Stomach (tissue), 9 donors: ENCODE data around the gene PRICKLE1. TPM values are rescaled to one million over a fixed set of nuclear protein-coding genes. Genes with fewer than 3 reads are reported as not detected.
A peak's percentile ranks its signal among the peaks of the same experiment; 100 is the strongest.

ENCODE experiments used
- DNase-seq, 2 donors: peaks; one replicate each; pipeline versions ENCODE4 v3.0.0 to v3.0.0-alpha.2; 2013 to 2019
- H3K27ac ChIP-seq, 5 donors: fragments of 200-600 bp in 4 of 5; sonication (generic) in 4 of 5; one replicate each; pipeline ENCODE4 v1.5.1; 2013 to 2019; ENCODE audit warnings: mild to moderate bottlenecking in 1 of 5, moderate library complexity in 1 of 5
- H3K27me3 ChIP-seq, 3 donors: fragments of 200-600 bp; sonication (generic); one replicate each; pipeline ENCODE4 v1.5.1; 2017 to 2019; ENCODE audit warnings: mixed run types in 1 of 3
- H3K36me3 ChIP-seq, 4 donors: fragments of 200-600 bp; sonication (generic); 1 replicate in 3 of 4; 2 replicates in 1 of 4; pipeline ENCODE4 v1.5.1; 2016 to 2019
- H3K4me1 ChIP-seq, 4 donors: fragments of 200-600 bp; sonication (generic); one replicate each; pipeline ENCODE4 v1.5.1; 2016 to 2019
- H3K4me3 ChIP-seq, 4 donors: fragments of 200-600 bp; sonication (generic) in 3 of 4; one replicate each; pipeline ENCODE4 v1.5.1; 2016 to 2019; ENCODE audit warnings: mild to moderate bottlenecking in 1 of 4
- H3K9me3 ChIP-seq, 4 donors: fragments of 200-600 bp; sonication (generic); one replicate each; pipeline ENCODE4 v1.5.1; 2016 to 2019
- CTCF ChIP-seq, 7 experiments: fragments of 450-650 bp in 4 of 7; fragments of 200-600 bp in 3 of 7; sonication (generic) in 3 of 7; IDR thresholded peaks; one replicate each; pipeline ENCODE4 v1.5.1; 2016 to 2019; ENCODE audit warnings: antibody characterized with exemption in 7 of 7, control low read depth in 2 of 7, mild to moderate bottlenecking in 1 of 7
- EP300 ChIP-seq: sonication (generic); formaldehyde crosslinking; IDR thresholded peaks from one replicate; pipeline ENCODE4 v1.6.1; 2017; ENCODE audit warnings: antibody characterized with exemption
- POLR2A ChIP-seq, 4 donors: fragments of 450-650 bp; IDR thresholded peaks; one replicate each; pipeline ENCODE4 v1.6.1; 2016; ENCODE audit warnings: antibody characterized with exemption in 4 of 4, control low read depth in 2 of 4, mild to moderate bottlenecking in 1 of 4, moderate library complexity in 1 of 4
- POLR2AphosphoS5 ChIP-seq, 3 donors: sonication (generic); formaldehyde crosslinking; IDR thresholded peaks; one replicate each; pipeline ENCODE4 v1.6.1; 2016; ENCODE audit warnings: antibody characterized with exemption in 3 of 3
- WGBS, 5 donors: extraction: QIAGEN DNeasy Blood & Tissue Kit in 3 of 5; methylation state at CpG; one replicate each; pipeline versions ENCODE4 v1.1.5 to v1.1.7; 2013 to 2018; 5-methylcytosine and 5-hydroxymethylcytosine counted together
- intact Hi-C: fragments of 100-400 bp; cut with DNase I; formaldehyde crosslinking; loops from one replicate; pipeline ENCODE4 v1.15.1; 2023; ENCODE audit warnings: low total_unique reads
- polyA plus RNA-seq, 3 donors: library from polyadenylated mRNA; stranded (reverse); fragments of 200-250 nt; gene quantifications; one replicate each; pipeline ENCODE4 v1.2.3, GENCODE V29; 2013
- small RNA-seq, 4 donors: library from RNA; depleted of rRNA; stranded (forward); fragments of <200 nt; gene quantifications; one replicate each; pipeline ENCODE3, GENCODE V24; 2016
- total RNA-seq, 5 donors: library from RNA; depleted of rRNA; stranded (reverse); fragments of >200 nt; gene quantifications; one replicate each; pipeline versions ENCODE4 v1.1.0 to v1.2.3, GENCODE V29; 2014 to 2016
- donor health status: healthy with polysubstance abuse.
- donor health status: Bipolar disorder and iron deficiency.
- donor health status: healthy.

PRICKLE1 gene
- total and polyA plus RNA-seq, 8 donors: 0.80 to 15.1 (median 2.9) TPM

- DNase-seq: no peak
- H3K36me3 ChIP-seq: no peaks in the 10 kb centered on the region
- intact Hi-C loops: no loop called here
- 73 to 94% (median 85%) methylated on average over 2 to 3 of the region's 3 CpGs for WGBS, 5 donors
- H3K27me3 ChIP-seq: no peaks in the 10 kb centered on the region
- no peak for TF ChIP-seq POLR2A (IDR thresholded peaks at IDR 0.05)
- TF ChIP-seq POLR2AphosphoS5 (IDR thresholded peaks at IDR 0.05): no peak
- TF ChIP-seq EP300: no peak
- no peak for TF ChIP-seq CTCF (IDR thresholded peaks at IDR 0.05)
- no peak overlapping the region for H3K4me3 ChIP-seq
- H3K27ac ChIP-seq: no peak overlapping the region
- H3K9me3 ChIP-seq: no peaks in the 10 kb centered on the region
- H3K4me1 ChIP-seq: peaks cover 0 to 12% (median 5%) of the 10 kb centered on the region in 4 donors
These were observed 169.2 kb downstream of the PRICKLE1 start for GRCh38 chr12:42420395-42420794.

- Histone ChIP-seq H3K36me3 (peaks cover 0 to 6% (median 2%) of the 10 kb centered on the region in 4 donors), H3K27me3 (no peaks in the 10 kb centered on the region), H3K27ac (no peak overlapping the region), H3K4me1 (peaks cover 0 to 10% (median 0%) of the 10 kb centered on the region in 4 donors), H3K4me3 (no peak overlapping the region), H3K9me3 (no peaks in the 10 kb centered on the region)
- 11 to 45% (median 38%) methylated on average over 1 of the region's 1 CpG for WGBS, 5 donors
- DNase-seq: peak in 1 of 2 donors; percentile 5
- intact Hi-C loops: no loop called here
- TF ChIP-seq POLR2A (IDR thresholded peaks at IDR 0.05) (no peak), EP300 (no peak)
These were observed 179.2 kb downstream of the PRICKLE1 start for GRCh38 chr12:42410340-42410739.

- H3K4me1 ChIP-seq: peaks cover 0 to 10% (median 0%) of the 10 kb centered on the region in 4 donors
- H3K36me3 ChIP-seq: peaks cover 0 to 9% (median 4%) of the 10 kb centered on the region in 4 donors
- H3K9me3 ChIP-seq: no peaks in the 10 kb centered on the region
- DNase-seq: no peak
- intact Hi-C loops: no loop called here
- no peak for TF ChIP-seq EP300
- TF ChIP-seq POLR2AphosphoS5 (IDR thresholded peaks at IDR 0.05): no peak
- TF ChIP-seq CTCF (IDR thresholded peaks at IDR 0.05): no peak
- no peak for TF ChIP-seq POLR2A (IDR thresholded peaks at IDR 0.05)
- 62 to 74% (median 67%) methylated on average over 2 of the region's 2 CpGs for WGBS, 5 donors
- no peak overlapping the region for H3K4me3 ChIP-seq
- H3K27ac ChIP-seq: no peak overlapping the region
- H3K27me3 ChIP-seq: no peaks in the 10 kb centered on the region
These were observed 180.1 kb downstream of the PRICKLE1 start for GRCh38 chr12:42409471-42409870.

GRCh38 chr12:42407306-42407705 is 182.2 kb downstream of the PRICKLE1 start:
- no peaks in the 10 kb centered on the region for H3K27me3 ChIP-seq
- WGBS, 5 donors: 88 to 97% (median 93%) methylated on average over 1 of the region's 1 CpG
- H3K4me3 ChIP-seq: no peak overlapping the region
- TF ChIP-seq EP300 (no peak), CTCF (IDR thresholded peaks at IDR 0.05) (no peak), POLR2AphosphoS5 (IDR thresholded peaks at IDR 0.05) (no peak), POLR2A (IDR thresholded peaks at IDR 0.05) (no peak)
- H3K9me3 ChIP-seq: no peaks in the 10 kb centered on the region
- H3K27ac ChIP-seq: no peak overlapping the region
- no peak for DNase-seq
- H3K36me3 ChIP-seq: peaks cover under 1 to 13% (median 8%) of the 10 kb centered on the region in 4 donors
- intact Hi-C loops: no loop called here
- H3K4me1 ChIP-seq: peaks cover 0 to 10% (median 0%) of the 10 kb centered on the region in 4 donors

Small RNA genes within 50 kb of the gene (small RNA-seq; reads per million reads assigned to genes)
- gene AC079600.1 (0 reads per million in 4 donors), gene AC079600.2 (0 reads per million in 4 donors), gene RF00019 (0 reads per million in 4 donors)
